Left lobe of liver (tissue), 2 donors: ENCODE results near the gene RASGRP3. TPM values are rescaled to one million over a fixed set of nuclear protein-coding genes. Genes with fewer than 3 reads are reported as not detected.

Experiments
- ATAC-seq: fragments of 200-7000 bp; cut with Tn5 transposase; one replicate; pipeline ENCODE4 v1.9.1; 2020; ENCODE audit warnings: mild to moderate bottlenecking, moderate library complexity
- DNase-seq: peaks from one replicate; pipeline ENCODE4 v3.0.0-alpha.2; 2020; ENCODE audit warnings: low spot score
- total RNA-seq: library from RNA; stranded (reverse); gene quantifications from one replicate; pipeline ENCODE4 v1.2.1, GENCODE V29; 2021
- donor health status: DM: no; HTN: no; CAD: no; lungs with moderate emphysema.
- donor health status: DM: no; HTN: yes; CAD: no.

The RASGRP3 gene
- total RNA-seq, 1 donor from 2014 or later = 3.8 TPM

DNA sequence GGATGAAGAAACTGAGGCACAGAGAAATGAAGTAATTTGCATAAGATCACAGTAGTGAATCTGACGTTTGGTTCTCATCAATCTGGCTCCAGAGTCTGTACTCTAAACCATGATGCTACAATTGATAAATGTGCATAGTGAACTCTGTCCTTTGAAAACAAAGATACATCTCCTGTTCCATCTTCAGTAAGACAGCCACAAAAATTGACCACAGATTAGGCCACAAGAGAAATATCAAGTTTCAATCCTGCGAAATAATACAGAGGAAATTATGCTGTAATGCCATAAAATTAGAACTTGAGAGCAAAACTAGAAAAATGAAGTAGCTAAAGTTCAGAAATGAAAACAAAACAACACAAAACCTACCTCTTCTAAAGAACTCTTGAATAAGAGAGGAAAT lies 94.2 kb downstream of the RASGRP3 start:
- DNase-seq (no peak), ATAC-seq (no peak)

DNA sequence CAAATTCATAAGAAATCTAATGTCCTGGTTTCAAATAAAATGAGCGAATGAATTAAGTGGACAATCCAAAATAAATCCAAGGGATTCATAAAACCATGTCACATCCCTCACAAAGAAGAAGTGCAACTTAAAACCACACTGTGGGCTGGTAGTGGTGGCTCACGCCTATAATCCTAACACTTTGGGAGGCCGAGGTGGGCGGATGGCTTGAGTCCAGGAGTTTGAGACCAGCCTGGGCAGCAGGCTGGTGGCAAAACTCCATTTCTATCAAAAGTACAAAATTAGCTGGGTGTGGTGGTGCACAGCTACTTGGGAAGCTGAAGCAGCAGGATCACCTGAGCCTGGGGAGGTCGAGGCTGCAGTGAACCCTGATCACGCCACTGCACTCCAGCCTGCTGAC lies 97.2 kb downstream of the RASGRP3 start:
- DNase-seq (no peak), ATAC-seq (no peak)

DNA sequence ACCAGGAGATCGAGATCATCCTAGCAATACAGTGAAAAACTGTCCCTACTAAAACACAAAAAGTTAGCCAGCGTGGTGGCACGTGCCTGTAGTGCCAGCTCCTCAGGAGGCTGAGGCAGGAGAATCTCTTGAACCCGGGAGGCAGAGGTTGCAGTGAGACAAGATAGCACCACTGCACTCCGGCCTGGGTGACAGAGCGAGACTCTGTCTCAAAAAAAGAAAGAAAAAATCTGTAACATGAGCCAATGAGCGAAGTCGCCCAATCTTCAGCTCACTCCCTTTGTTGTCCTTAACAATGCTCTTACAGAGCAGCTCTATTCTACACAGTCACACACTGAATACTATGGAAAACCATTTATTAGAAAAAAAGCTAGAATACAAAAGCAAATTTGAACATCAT lies 100.6 kb downstream of the RASGRP3 start:
- ATAC-seq (no peak), DNase-seq (no peak)

DNA sequence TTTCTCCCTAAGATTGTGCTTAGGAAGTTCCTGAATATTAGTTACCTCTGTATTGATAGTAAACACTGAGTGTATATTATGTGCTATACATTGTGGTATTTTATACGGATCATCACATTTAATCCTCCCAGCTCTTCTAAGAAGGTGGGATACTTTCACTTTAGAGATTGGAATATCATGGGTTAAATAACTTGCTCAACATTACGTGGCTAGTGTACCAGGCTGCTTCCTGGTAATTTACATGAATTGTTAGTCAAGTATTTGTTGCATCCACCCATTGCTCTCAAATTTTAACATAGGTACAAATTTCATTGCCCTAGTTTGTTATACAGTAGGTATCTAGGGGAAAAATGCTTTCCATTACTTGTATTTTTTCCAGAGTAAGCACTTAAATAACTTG lies 101.2 kb downstream of the RASGRP3 start:
- DNase-seq (no peak), ATAC-seq (no peak)

DNA sequence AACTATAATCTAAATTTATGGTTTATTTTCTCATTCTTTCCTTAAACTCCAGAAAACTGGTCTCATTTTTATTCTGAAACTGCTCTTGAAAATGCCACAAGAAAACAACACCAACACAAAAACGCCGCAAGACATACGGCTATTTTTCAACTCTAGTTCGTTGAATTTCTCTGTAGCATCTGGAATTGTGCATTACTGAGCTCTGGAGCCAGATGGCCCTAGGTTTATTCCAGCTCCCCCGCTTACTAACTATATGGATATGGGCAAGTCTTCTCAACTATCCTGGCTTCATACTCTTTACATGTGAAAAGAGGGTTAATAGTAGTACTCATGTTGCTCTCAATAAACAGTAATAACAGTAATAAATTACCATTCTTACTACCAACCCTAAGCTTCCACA lies 102.8 kb downstream of the RASGRP3 start:
- no peak for ATAC-seq
- DNase-seq = no peak

DNA sequence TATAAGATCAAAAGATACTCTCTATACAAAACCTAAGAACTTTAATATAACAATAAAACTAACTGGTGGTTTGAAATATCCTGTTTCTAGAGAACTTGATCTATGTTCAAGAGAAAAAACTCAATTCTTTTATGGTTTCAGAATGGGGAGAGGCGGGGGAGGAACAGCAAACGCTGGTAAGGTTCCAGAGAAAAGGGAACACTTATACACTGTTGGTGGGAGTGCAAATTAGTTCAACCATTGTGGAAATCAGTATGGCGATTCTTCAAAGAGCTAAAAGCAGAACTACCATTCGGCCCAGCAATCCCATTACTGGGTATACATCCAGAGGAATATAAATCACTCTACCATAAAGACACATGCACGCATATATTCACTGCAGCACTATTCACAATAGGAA lies 105.4 kb downstream of the RASGRP3 start:
- ATAC-seq (no peak), DNase-seq (no peak)

DNA sequence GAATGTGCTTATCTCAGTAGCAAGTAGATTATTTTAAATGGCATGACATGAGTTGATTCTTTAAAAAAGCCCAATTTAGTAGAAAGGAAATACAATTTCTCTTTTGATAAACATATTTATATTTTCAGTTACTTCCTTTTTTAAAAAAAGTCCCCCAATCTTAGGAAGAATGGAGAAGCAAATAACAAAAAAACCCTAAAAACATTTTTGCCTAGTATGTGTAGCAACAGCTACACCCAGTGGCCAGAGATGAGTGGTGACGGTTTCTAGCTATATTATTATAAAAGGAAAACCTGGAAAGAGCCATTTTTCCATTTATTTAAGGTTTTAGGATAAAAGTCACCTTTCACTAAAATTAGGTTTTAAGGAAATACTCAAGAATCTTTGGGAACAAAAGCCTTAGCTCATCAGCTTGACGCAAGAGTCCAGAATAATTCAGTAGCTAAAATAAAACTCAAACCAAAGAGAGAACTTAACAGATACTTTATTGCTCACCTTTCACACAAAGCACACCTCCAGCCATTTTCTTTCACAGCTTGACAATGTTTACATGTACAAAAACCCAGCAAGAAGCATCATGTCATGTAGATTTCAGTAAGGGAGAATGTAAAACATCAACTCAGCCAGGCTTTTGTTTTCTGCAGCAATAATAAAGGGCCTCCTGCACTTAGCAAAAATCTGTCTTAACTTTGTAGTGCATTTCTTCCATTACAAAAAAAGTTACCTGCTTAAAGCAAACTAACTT lies 106.9 kb downstream of the RASGRP3 start:
- DNase-seq (no peak), ATAC-seq (peak; percentile 82)

DNA sequence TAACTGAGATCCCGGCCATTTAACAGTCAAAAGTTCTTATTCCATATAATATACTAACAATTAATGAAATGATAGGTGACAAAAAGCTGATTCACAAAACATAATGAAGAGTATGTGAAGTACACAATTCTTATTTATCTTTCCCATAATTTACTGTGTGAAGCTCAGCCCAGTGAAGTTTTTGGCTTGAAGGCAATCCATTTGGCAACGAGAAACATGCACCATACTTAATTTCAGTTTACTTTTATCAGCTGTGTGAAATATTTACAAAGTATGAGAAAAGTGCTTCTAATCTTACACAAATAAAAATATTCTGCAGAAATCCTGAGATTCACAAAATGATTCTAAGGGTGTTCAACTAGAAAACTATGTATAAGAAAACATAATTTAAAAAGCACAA lies 110.3 kb downstream of the RASGRP3 start:
- DNase-seq (no peak), ATAC-seq (no peak)

DNA sequence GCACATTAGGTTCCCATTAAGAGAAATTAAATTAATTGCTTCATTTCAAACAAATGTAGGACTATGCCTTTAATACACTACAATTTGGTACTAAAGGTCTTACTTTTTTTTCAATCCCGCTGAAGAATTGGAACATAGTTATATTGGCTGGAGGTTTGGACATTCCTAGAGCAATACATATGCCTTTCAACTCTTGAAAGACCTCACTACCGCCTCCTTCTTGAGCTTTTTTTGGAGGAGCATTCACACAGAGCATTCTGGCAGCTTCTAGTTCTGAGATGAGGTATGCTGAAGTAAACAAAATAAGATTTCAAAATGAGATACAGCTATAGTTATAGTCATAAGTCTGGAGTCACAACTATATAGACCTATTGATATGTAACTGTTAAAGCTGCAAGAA lies 111.8 kb downstream of the RASGRP3 start:
- ATAC-seq (no peak), DNase-seq (no peak)

DNA sequence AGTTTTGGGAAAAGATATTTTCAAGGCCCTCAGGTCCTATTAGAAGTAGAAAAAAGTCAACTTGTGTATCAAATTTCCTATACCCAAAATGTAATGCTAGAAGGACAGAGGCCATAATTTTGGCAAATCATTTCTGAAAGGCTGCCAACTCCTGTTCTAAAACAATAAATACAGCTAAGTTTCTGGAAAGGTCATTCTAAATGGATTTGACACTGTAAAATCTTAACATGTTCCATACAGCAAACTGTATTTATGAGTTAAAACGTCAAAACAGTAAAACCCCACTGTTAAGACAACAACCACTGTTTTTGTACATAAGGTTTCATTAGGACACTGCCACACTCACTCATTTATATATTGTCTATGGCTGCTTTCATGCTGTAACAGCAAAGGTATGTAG lies 113.0 kb downstream of the RASGRP3 start:
- ATAC-seq (no peak), DNase-seq (no peak)

DNA sequence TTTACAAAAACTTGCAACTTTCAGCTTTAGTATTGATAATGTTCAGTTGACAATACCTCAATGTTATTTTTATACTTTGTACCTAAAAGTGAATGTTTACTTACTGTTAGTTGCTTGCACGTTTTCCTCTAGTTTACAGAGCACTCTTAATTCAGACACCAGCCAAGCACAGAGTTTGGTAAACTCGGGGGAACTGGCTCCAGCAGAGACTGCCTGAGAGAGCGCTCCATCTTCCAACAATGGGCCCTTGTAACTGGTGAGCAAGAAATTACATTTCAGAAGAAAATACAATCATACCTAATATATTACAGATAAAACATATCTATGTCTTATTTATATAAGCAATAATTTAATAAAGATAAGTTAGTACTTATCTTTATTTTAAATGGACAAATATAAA lies 118.9 kb downstream of the RASGRP3 start:
- DNase-seq = no peak
- no peak for ATAC-seq

DNA sequence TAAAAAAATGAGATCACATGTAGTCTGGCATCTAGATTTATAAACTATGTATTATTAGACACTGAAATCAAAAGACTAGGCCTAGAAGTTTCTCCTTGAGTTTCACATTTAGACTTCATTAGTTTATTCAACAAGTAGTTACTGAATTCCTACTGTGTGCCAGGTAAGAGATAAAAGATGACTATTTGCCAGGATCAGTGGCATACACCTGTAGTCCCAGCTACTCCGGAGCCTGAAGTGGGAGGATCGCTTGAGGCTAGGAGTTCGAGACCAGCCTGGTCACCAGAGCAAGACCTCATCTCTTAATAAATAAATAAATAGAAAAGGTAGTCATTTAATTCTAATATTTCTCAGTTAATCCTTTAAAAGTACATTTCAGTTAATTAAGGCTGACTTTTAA lies 120.6 kb downstream of the RASGRP3 start:
- ATAC-seq (no peak), DNase-seq (no peak)

DNA sequence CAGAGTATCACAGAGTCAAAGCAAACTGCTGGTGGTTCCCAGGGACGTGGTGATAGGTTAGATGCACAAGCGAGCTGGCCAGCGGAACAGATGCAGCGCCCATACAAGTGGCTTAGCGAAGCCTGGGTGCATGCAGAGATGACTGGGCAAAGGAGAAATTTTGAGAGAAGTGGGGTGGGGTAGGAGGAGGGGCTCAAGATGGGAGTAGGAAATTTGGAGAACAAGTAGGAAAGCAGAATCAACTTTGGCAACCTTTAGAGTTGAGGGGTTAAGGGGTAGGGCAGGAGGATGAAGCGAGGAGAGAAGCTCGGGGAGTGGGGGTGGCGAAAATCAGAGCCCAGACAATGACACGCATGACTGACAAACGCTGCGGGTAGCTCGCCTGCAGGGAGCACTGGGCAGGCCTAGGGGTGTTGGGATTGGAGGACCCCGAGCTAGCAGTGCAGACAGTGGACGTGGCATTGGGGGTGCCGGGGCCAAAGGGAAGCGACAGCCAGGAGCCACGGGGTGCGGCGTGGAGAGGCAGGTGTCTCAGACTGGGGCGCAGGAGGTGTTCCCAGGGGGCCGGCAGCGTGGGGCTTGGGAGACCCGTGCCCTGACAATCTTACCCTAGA lies 122.2 kb downstream of the RASGRP3 start:
- ATAC-seq = peak; percentile 30

DNA sequence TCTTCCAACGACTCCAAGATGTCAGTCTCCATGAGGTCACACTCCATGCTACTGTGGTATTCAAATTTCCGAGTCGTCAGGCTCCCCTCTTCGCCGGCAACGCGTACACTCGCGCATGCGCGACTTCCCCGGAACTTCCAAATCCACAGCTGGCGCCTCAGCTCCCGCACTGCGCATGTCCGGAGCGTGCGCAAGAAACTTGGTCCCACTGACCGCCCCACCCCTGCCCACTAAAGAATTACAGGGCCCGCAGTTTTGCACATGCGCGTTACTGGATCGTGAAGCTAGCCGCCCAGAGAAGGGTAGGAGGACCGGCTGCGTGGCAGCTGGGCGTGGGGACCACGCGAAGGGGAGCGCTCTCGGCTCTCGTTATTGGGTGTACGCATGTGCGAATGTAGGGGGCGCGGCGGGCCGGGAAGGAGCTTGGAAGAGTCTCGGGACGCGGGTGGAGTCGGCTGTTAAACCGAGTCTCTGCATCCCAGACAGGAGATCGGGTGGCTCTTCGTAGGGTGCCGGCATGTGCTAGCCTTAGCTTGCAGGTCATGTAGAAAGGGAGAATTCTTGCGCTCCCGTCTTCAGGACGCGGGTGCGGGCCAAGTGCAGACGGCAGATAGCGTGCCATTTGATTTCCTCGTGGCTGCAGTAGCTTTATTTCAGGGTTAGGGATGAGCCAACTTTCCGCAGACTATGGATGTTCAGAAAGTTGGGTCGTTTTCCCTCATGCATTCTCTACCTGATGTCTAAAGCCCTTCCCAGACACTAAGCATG lies 122.9 kb downstream of the RASGRP3 start, which contains the start of gene FAM98A:
Gene FAM98A, minus strand, starts transcription at position 125 of the 768 bp plus-strand sequence. Its CDS starts 78 bp downstream, at position 47.
- peak; percentile 99 for DNase-seq
- ATAC-seq = peak; percentile 97

More for the DNA sequence above, 122.2 kb downstream of the RASGRP3 start:
- DNase-seq = peak; percentile 48

DNA sequence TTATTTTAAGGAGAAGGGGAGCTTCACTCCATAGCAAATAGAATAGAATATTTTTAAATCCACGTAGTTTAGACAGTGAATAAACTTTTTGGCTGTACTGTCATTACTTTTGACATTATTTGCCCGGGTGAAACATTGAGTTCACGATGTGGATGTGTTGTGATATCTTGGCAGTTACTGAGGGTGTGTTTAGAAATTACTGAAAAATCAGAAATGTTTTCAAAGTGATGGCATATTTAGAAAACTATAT lies 123.4 kb downstream of the RASGRP3 start:
- DNase-seq = no peak
- no peak for ATAC-seq

DNA sequence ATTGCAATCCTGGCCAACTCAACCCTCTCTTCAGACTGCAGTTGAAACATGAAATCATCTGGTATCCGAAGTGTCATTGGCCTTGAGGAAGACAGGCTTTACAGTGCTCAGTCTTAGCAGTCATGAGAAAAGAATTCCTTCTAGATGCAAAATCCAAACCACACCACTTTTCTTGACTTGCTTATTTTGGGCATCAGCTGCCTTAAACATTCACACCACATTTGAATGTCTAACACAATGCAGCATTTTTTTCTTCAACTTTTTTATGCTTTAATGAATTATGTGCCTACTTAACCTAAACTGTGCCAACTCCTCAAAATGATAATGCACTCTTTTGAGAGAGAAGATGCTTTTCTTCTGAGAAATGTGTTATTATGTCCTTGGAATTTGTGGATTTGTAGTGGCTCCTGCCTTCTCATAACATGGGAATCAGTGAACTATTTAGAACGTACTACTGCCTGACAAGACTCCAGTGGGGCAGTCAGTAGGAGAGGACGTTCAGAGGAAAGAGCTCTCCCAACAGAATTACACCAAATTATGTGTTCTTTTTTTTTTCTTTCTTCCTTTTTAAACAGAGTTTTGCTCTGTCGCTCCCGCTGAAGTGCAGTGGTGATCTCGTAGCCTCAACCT lies 125.9 kb downstream of the RASGRP3 start:
- DNase-seq = no peak
- ATAC-seq = no peak

DNA sequence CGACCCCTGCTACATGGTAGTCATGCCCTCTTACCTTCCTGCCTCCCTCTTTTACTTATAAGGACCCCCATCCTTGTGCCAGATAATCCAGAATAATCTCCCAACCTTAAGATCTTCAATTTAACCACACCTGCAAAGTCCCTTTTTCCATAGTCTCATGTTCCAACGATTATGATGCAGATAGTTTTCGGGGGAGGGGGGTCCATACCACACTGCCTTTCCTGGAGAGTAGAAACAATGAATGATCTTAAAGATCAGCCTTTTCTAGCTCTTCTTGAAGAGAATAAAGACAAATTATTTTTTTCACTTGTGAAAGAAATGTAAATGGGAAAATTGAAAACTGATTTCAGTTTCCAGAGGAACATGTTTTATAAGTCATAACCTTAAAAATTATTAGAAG lies 127.0 kb downstream of the RASGRP3 start:
- no peak for ATAC-seq
- no peak for DNase-seq

DNA sequence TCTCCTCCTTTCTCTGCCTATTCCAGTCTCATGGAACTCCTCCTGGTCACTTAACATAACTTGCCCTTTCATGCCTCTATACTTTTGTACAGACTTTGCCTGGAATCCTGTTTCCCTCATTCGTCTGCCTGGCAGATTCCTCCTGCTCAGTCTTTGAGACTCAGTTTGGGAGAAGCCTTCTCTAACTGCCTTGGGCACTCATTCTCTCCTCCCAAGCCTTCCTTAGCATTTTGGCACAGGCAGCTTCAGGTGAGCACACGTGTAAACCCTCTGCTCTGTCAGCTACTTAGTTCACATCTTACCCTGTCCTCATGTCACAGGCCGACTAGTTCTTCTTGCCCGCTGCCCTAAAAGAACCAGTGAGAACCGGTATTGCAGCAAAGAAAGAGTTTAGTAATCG lies 128.6 kb downstream of the RASGRP3 start:
- ATAC-seq (no peak), DNase-seq (no peak)

DNA sequence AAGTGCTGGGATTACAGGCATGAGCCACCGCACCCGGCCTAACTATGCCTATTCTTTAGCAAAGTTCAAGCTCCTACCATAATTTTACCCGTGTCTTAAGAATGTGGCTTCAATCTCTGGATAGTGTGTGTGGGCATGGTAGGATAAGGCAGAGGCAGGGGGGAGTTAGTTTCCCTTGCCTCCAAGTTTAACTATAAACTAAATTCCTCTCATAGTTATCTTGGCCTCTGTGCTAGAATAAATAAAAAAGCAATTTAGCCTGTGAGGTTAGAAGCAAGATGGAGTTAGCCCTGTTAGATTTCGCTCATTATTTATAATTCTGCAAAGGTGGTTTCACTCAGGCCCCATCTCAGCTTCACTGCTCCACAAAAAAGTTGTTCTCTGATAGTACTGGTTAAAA lies 129.7 kb downstream of the RASGRP3 start:
- DNase-seq (no peak), ATAC-seq (no peak)

DNA sequence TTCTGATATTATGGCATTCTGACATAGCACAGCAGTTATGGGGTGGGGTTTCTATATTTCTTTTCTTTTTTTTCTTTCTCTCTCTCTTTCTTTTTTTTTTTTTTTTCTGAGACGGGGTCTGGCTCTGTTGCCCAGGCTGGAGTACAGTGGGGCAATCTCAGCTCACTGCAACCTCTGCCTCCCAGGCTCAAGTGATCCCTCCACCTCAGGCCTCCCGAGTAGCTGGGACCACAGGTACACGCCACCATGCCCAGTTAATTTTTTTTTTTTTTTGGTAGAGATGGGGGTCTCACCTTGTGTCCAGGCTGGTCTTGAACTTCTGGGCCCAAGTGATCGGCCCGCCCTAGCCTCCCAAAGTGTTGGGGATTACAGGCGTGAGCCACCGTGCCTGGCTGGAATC lies 130.2 kb downstream of the RASGRP3 start:
- DNase-seq (no peak), ATAC-seq (no peak)

DNA sequence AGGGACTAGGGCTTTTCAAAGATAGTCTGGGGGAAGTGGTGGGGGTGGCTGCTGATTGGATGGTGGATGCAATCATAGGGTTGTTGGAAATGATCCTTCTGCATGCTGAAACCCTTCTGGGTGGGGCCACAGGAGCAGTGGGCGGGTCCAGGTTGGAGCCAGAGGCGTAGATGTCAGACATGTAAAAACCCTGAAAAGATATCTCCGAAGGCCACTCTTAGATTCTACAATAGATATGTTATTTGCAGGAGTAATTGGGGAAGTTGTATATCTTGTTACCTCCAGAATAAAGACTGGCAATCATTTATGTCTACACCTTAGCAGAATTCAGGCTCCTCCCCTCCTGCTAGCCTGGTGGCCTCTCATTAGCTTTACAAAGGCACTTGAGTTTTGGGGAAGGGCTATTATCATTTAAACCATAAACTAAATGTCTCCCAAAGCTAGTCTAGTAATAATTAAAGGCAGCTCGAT lies 130.8 kb downstream of the RASGRP3 start:
- DNase-seq (no peak), ATAC-seq (no peak)

DNA sequence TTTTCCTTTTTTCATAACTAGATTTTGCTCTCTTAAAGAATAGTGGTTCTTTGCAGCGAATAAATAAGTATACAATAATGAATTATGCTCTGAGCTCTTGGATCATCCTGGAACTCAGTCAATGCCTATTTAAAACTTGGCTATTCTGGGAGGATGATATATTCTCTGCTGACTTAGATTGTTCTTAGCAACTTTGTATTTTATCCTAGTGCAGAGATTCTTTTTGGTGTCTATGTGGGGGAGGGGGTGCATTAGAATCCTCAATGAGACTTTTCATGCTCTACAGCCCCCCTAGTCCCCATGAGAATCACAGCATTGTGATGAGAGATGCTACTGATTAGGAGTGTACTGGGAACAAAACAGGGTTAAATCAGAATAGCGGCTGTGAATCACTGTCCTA lies 131.5 kb downstream of the RASGRP3 start:
- no peak for DNase-seq
- ATAC-seq = no peak
